Measurements from ENCODE around the gene HOXD8.

DNA sequence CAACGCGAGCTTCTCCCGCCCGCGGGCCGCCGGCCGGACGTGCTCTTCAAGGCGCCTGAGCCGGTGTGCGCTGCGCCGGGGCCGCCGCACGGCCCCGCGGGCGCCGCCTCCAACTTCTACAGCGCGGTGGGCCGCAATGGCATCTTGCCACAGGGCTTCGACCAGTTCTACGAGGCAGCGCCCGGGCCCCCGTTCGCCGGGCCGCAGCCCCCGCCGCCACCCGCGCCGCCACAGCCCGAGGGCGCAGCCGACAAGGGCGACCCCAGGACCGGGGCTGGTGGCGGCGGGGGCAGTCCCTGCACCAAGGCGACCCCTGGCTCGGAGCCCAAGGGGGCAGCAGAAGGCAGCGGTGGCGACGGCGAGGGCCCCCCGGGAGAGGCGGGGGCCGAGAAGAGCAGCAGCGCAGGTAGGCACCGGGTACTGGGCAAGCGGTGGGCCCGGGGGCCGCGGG, 21.7 kb upstream of the HOXD8 start:
- TF ChIP-seq POLR2AphosphoS5 (IDR thresholded peaks at IDR 0.05; ENCODE audit: low read depth, low read length) (no peak), TAF1 (IDR thresholded peaks at IDR 0.05; ENCODE audit: borderline replicate concordance, insufficient read depth, low read length) (no peak)
